HFF-Myc (cell line): ENCODE measurements around the gene EFNA1.
"Not testable (repeated sequence)": the region's sequence is repeated elsewhere in the genome, so short reads cannot be mapped to it uniquely, and the experiment has no call there.

ENCODE experiments used
- DNase-seq: peaks from one replicate; pipeline ENCODE4 v3.0.0-alpha.2; 2011; ENCODE audit warnings: low read depth; ENCODE audit errors: extremely low read depth
- H3K4me3 ChIP-seq: replicated peaks from 2 replicates; pipeline ENCODE4 v1.5.1; 2011; ENCODE audit warnings: low read depth, mild to moderate bottlenecking, control low read depth, low read length
- TF ChIP-seq, protein P1 (sequence below): IDR thresholded peaks from 2 replicates; pipeline ENCODE4 v1.5.1; 2012; ENCODE audit warnings: mild to moderate bottlenecking, low read depth, low read length, control low read depth; ENCODE audit errors: missing control alignments

Gene EFNA1

DNA sequence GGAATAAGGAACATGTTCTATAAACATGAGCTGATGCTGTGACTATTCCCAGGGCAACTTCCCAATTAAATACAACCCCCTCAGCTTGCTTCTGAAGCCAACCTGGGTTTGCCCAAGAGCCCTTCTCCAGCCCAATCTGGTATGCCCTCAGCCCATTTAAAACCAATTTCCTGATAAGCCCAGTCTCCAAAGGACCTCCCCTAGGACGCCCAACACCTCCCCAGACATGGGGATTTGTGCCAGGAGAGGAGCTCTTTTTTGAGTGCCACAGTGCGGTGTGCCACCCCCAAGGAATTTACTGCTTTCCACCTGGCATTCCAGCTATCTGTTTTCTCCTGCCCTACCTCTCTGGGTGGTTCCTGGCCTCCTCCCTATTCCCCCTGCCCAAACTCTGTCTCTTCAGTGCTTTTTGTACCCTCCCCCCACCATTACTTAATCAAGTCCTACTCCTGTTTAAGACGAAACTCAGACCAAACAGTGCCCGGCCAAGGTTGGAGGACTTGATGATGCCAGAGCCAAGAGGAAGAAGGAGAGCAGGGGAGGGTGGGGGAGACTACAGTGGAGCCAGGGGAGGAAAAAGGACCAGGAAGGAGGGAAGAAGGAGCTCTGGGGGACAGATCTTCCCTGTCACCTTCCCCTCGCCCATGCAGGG, 11.4 kb upstream of the EFNA1 start:
- no peak for DNase-seq
- TF ChIP-seq, protein P1, sequence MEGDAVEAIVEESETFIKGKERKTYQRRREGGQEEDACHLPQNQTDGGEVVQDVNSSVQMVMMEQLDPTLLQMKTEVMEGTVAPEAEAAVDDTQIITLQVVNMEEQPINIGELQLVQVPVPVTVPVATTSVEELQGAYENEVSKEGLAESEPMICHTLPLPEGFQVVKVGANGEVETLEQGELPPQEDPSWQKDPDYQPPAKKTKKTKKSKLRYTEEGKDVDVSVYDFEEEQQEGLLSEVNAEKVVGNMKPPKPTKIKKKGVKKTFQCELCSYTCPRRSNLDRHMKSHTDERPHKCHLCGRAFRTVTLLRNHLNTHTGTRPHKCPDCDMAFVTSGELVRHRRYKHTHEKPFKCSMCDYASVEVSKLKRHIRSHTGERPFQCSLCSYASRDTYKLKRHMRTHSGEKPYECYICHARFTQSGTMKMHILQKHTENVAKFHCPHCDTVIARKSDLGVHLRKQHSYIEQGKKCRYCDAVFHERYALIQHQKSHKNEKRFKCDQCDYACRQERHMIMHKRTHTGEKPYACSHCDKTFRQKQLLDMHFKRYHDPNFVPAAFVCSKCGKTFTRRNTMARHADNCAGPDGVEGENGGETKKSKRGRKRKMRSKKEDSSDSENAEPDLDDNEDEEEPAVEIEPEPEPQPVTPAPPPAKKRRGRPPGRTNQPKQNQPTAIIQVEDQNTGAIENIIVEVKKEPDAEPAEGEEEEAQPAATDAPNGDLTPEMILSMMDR = no peak
- no peak overlapping the region for H3K4me3 ChIP-seq

DNA sequence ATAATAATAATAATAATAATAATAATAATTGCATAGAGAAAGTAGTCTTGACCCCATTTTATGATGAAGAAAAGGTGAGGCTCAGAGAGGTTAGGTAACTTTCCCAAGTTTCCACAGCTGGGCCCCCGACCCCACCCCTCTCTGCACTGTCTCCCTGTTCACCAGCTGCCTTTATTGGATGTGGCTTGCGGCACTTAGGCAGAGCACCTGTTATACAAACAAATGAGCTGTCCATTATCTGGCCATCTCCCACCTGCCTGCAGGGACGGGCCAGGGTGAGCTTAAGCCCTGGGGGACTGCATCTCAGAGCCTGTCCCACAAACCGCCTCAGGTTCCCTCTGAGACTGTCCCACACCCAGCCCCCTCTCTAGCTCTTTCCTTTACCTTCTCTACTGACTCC, 10.1 kb upstream of the EFNA1 start:
- DNase-seq = no peak
- TF ChIP-seq, protein P1 = no peak
- no peak overlapping the region for H3K4me3 ChIP-seq

DNA sequence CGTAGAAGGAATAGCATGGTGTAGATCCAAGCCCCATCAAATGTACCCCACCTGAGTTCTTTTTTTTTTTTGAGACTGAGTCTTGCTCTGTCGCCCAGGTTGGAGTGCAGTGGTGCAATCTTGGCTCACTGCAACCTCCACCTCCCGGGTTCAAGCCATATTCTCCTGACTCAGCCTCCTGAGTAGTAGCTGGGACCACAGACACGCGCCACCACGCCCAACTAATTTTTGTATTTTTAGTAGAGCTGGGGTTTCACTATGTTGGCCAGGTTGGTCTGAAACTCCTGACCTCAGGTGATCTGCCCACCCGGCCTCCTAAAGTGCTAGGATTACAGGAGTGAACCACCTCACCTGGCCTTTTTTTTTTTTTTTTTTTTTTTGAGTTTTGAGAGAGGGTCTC, 9.6 kb upstream of the EFNA1 start:
- DNase-seq, H3K4me3 ChIP-seq: not testable (repeated sequence)

DNA sequence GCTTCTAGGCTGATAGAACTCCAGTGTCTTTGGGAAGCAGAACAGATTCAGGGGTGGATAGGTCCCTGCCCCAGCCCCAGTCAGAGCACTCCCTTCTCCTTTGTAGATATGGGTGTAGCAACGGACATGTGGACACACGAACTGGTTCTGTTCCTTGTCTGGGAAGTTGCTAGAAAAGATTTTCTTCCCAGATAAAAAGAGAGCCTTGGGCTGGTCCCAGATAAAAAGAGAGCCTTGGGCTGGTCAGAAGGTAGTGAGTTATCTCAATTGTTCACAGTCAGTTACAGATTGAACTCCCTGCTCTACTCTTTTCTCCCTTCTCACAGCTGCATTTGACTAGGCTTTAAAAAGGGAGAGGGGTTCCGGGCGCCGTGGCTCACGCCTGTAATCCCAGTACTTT, 7.4 kb upstream of the EFNA1 start:
- no peak for DNase-seq
- TF ChIP-seq, protein P1 = no peak

DNA sequence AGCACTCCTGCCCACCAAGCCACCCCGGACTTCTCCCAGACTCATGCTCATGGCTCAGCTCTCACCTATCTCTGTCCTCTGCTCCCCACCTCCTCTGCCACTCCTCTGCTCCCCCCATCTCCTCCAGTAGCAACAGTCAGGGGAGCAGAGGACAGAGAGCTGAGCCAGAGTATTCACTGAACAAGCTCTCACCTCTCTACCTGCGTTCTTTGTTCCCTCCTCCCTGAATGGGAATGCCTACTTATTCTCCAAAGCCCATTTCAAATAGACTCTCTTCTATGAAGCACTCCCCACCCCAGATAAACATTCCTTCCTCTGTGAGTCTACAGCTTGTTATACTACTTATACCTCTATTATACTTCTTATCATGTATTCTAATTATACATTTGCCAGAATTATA, 6.4 kb upstream of the EFNA1 start:
- TF ChIP-seq, protein P1 = no peak
- no peak for DNase-seq
- H3K4me3 ChIP-seq = no peak overlapping the region

More for the DNA sequence above, 7.4 kb upstream of the EFNA1 start:
- H3K4me3 ChIP-seq = no peak overlapping the region

DNA sequence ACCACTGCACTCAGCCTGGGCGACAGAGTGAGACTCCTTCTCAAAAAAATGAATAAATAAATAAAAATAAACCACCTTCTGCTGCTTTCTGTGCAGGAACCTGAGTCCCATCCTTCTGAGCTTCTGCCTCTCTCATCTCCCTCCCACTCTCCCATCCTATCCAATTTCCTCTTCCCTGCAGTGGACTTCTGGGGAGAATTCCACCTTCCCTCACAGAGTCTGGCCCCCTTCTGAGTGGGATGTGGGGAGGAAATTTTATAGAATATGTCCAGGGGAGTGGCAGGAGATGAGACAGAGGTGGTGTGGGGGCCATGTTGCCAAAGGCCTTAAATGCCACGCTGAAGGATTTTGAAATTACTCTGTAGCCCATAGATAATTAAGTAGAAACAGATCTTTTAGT, 5.4 kb upstream of the EFNA1 start:
- TF ChIP-seq, protein P1 = no peak
- no peak for DNase-seq
- no peak overlapping the region for H3K4me3 ChIP-seq

DNA sequence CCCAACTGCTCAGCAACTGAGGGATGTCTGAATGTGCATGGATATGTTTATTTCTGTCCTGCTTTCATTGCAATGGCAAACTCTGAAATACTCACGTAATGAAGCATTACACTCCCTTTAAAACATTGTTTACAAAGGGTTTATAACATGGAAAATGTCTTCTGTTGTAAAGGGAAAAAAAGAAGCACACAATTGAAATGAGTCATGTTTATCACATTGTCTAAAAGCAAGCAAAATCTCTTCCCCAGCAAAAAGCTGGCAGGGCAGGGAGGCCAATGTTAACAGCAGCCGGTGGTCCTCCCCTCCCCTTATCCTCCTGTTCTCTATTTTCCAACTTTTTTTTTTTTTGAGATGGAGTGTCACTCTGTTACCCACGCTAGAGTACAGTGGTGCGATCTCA, 3.9 kb upstream of the EFNA1 start:
- TF ChIP-seq, protein P1 = no peak
- no peak for DNase-seq
- no peak overlapping the region for H3K4me3 ChIP-seq
